ENCODE results near the gene NCF4.

NCF4 gene

GRCh38 chr22:36899498-36899897 is 38.7 kb downstream of the NCF4 start:
- TF ChIP-seq CTCF (IDR thresholded peaks at IDR 0.05; ENCODE audit: insufficient read depth, low read depth, low read length, missing control alignments) = no peak
- no peak overlapping the region for H3K4me3 ChIP-seq (ENCODE audit: low read depth, low read length)
- no peak for DNase-seq (ENCODE audit: low read depth)

- TF ChIP-seq CTCF (IDR thresholded peaks at IDR 0.05; ENCODE audit: insufficient read depth, low read depth, low read length, missing control alignments) = no peak
- no peak overlapping the region for H3K4me3 ChIP-seq (ENCODE audit: low read depth, low read length)
- peak; percentile 16 for DNase-seq (ENCODE audit: low read depth)
These were observed 39.4 kb downstream of the NCF4 start for GRCh38 chr22:36900225-36900624.

GRCh38 chr22:36900880-36901279 is 40.1 kb downstream of the NCF4 start:
- TF ChIP-seq CTCF (IDR thresholded peaks at IDR 0.05; ENCODE audit: insufficient read depth, low read depth, low read length, missing control alignments) = no peak
- no peak overlapping the region for H3K4me3 ChIP-seq (ENCODE audit: low read depth, low read length)
- DNase-seq (ENCODE audit: low read depth) = peak; percentile 14

GRCh38 chr22:36901411-36902142 is 40.8 kb downstream of the NCF4 start:
- TF ChIP-seq CTCF (IDR thresholded peaks at IDR 0.05; ENCODE audit: insufficient read depth, low read depth, low read length, missing control alignments) = no peak
- no peak overlapping the region for H3K4me3 ChIP-seq (ENCODE audit: low read depth, low read length)
- peak; percentile 88 for DNase-seq (ENCODE audit: low read depth)

GRCh38 chr22:36902143-36902926 is 41.5 kb downstream of the NCF4 start:
- H3K4me3 ChIP-seq (ENCODE audit: low read depth, low read length) = no peak overlapping the region
- no peak for TF ChIP-seq CTCF (IDR thresholded peaks at IDR 0.05; ENCODE audit: insufficient read depth, low read depth, low read length, missing control alignments)
- DNase-seq (ENCODE audit: low read depth) = no peak

- no peak for DNase-seq (ENCODE audit: low read depth)
- TF ChIP-seq CTCF (IDR thresholded peaks at IDR 0.05; ENCODE audit: insufficient read depth, low read depth, low read length, missing control alignments) = no peak
These were observed 43.6 kb downstream of the NCF4 start for GRCh38 chr22:36904260-36904880.

More at GRCh38 chr22:36904260-36904880, 43.6 kb downstream of the NCF4 start:
- H3K4me3 ChIP-seq (ENCODE audit: low read depth, low read length) = no peak overlapping the region
